ENCODE results near the gene ZNF217.
"Not testable (repeated sequence)": the region's sequence is repeated elsewhere in the genome, so short reads cannot be mapped to it uniquely, and the experiment has no call there.

The ZNF217 gene

DNA sequence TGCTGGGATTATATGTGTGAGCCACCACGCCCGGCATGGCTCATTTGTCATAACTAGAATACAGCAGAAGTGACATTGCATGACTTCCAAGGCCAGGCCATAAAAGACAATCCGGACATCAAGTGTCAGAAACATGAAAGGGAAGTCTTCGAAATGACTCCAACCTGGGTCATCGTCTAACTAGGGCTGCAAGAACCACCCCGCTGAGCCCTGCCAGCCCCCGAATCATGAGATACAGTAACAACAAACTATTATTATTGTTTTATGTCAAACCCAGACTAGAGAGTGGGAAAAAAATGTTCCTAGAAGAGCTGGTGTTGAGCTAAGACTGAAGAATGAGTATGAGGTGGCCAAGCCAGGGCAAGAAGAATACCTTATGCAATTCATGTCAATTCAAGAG lies 59.6 kb downstream of the ZNF217 start:
- TF ChIP-seq, protein P1, sequence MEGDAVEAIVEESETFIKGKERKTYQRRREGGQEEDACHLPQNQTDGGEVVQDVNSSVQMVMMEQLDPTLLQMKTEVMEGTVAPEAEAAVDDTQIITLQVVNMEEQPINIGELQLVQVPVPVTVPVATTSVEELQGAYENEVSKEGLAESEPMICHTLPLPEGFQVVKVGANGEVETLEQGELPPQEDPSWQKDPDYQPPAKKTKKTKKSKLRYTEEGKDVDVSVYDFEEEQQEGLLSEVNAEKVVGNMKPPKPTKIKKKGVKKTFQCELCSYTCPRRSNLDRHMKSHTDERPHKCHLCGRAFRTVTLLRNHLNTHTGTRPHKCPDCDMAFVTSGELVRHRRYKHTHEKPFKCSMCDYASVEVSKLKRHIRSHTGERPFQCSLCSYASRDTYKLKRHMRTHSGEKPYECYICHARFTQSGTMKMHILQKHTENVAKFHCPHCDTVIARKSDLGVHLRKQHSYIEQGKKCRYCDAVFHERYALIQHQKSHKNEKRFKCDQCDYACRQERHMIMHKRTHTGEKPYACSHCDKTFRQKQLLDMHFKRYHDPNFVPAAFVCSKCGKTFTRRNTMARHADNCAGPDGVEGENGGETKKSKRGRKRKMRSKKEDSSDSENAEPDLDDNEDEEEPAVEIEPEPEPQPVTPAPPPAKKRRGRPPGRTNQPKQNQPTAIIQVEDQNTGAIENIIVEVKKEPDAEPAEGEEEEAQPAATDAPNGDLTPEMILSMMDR (IDR thresholded peaks at IDR 0.05) = no peak
- H3K79me2 ChIP-seq = no peaks in the 10 kb centered on the region
- H3K36me3 ChIP-seq (ENCODE audit: control insufficient read depth, insufficient read depth, low read length) = no peaks in the 10 kb centered on the region
- H3K4me2 ChIP-seq (ENCODE audit: low read length) = no peak overlapping the region
- no peak overlapping the region for H3K27ac ChIP-seq
- no peaks in the 10 kb centered on the region for H3K4me1 ChIP-seq
- H3K4me3 ChIP-seq (ENCODE audit: low read depth, low read length) = no peak overlapping the region
- no peak overlapping the region for H3K9ac ChIP-seq
- H2AFZ ChIP-seq = no peak overlapping the region
- H3K9me3 ChIP-seq (ENCODE audit: control insufficient read depth, low read length) = no peaks in the 10 kb centered on the region
- no peaks in the 10 kb centered on the region for H3K27me3 ChIP-seq (ENCODE audit: control insufficient read depth, insufficient read depth, low read length)

DNA sequence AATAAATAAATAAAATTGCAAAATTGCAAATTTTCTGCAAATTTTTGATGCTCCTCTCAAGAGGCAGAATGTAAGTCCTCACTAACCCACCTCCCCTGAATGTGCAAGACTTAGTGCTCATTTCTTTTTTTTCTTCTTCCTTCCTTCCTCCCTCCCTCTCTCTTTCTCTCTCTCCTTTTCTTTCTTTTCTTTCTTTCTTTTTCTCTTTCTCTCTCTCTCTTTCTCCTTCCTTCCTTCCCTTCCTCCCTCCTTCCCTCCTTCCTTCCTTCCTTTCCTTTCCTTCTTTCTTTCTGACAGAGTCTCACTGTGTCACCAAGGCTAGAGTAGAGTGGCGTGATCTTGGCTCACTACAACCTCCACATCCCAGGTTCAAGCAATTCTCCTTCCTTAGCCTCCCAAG lies 60.1 kb downstream of the ZNF217 start:
- no peaks in the 10 kb centered on the region for H3K36me3 ChIP-seq (ENCODE audit: control insufficient read depth, insufficient read depth, low read length)
- H3K4me3 ChIP-seq (ENCODE audit: low read depth, low read length) = no peak overlapping the region
- no peak overlapping the region for H2AFZ ChIP-seq
- no peaks in the 10 kb centered on the region for H3K9me3 ChIP-seq (ENCODE audit: control insufficient read depth, low read length)
- H3K27me3 ChIP-seq (ENCODE audit: control insufficient read depth, insufficient read depth, low read length) = no peaks in the 10 kb centered on the region
- no peak overlapping the region for H3K27ac ChIP-seq
- TF ChIP-seq, protein P1 (IDR thresholded peaks at IDR 0.05) = no peak
- no peak overlapping the region for H3K9ac ChIP-seq
- H3K79me2 ChIP-seq = no peaks in the 10 kb centered on the region
- no peaks in the 10 kb centered on the region for H3K4me1 ChIP-seq
- H3K4me2 ChIP-seq (ENCODE audit: low read length) = no peak overlapping the region

DNA sequence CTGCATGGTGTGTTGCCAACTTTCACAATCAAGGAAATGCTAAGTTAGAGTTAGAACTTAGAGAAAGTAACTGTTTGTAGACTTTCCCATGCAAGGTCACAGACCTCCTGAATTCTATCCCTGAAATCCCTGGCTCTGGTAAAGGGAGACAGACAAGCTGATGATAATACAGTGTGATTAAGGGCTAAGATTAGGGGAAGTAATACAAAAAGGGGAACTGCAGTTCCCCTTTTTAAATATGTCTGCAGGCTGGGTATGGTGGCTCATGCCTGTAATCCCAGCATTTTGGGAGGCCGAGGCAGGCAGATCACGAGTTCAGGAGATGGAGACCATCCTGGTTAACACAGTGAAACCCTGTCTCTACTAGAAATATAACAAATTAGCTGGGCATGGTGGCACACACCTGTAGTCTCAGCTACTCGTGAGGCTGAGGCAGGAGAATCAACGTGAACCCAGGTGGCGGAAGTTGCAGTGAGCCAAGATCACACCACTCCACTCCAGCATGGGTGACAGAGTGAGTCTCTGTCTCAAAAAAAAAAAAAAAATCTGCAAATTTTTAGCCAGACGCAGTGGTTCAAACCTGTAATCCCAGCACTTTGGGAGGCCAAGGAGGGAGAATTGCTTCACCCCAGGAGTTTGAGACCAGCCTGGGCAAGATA lies 60.9 kb downstream of the ZNF217 start:
- H3K9me3 ChIP-seq (ENCODE audit: control insufficient read depth, low read length); H2AFZ ChIP-seq; H3K4me2 ChIP-seq (ENCODE audit: low read length); H3K9ac ChIP-seq; H3K4me1 ChIP-seq; H3K36me3 ChIP-seq (ENCODE audit: control insufficient read depth, insufficient read depth, low read length); H3K79me2 ChIP-seq; H3K27ac ChIP-seq; H3K27me3 ChIP-seq (ENCODE audit: control insufficient read depth, insufficient read depth, low read length); H3K4me3 ChIP-seq (ENCODE audit: low read depth, low read length): not testable (repeated sequence)

DNA sequence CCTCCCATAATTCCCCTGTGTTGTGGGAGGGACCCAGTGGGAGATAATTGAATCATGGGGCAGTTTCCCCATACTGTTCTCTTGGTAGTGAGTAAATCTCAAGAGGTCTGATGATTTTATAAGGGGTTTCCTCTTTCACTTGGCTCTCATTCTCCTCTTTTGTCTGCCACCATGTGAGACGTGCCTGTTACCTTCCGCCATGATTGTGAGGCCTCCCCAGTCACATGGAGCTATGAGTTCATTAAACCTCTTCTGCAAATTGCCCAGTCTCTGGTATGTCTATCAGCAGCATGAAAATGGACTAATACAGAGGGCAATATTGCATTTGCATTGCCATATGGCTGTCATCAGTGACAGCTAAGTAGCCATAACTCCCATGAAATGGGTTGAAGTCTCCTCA lies 63.2 kb downstream of the ZNF217 start:
- H3K4me1 ChIP-seq = no peaks in the 10 kb centered on the region
- no peak overlapping the region for H3K4me3 ChIP-seq (ENCODE audit: low read depth, low read length)
- H3K27ac ChIP-seq = no peak overlapping the region
- TF ChIP-seq, protein P1 (IDR thresholded peaks at IDR 0.05) = no peak
- H3K36me3 ChIP-seq (ENCODE audit: control insufficient read depth, insufficient read depth, low read length) = no peaks in the 10 kb centered on the region
- H3K9ac ChIP-seq = no peak overlapping the region
- no peak overlapping the region for H2AFZ ChIP-seq
- H3K9me3 ChIP-seq (ENCODE audit: control insufficient read depth, low read length) = no peaks in the 10 kb centered on the region
- H3K4me2 ChIP-seq (ENCODE audit: low read length) = no peak overlapping the region
- no peaks in the 10 kb centered on the region for H3K27me3 ChIP-seq (ENCODE audit: control insufficient read depth, insufficient read depth, low read length)
- no peaks in the 10 kb centered on the region for H3K79me2 ChIP-seq

DNA sequence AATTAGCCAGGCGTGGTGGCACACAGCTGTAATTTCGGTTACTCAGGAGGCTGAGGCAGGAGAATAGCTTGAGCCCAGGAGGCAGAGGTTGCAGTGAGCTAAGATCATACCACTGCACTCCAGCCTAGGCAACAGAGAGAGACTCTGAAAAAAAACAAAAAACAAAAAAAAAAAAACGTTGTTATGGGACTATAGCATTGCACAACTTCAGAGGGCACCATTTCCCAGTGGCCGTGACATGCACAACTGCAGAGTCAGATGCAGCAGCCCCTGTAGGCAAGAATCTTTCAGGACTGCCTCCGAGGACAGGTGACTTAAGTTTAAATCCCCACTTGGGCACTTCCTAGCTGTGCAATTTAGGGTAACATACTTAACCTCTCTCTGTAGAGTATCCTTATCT lies 64.0 kb downstream of the ZNF217 start:
- H3K27me3 ChIP-seq (ENCODE audit: control insufficient read depth, insufficient read depth, low read length) = no peaks in the 10 kb centered on the region
- TF ChIP-seq, protein P1 (IDR thresholded peaks at IDR 0.05) = no peak
- no peak overlapping the region for H2AFZ ChIP-seq
- H3K4me3 ChIP-seq (ENCODE audit: low read depth, low read length) = no peak overlapping the region
- H3K9ac ChIP-seq = no peak overlapping the region
- H3K36me3 ChIP-seq (ENCODE audit: control insufficient read depth, insufficient read depth, low read length) = no peaks in the 10 kb centered on the region
- no peaks in the 10 kb centered on the region for H3K79me2 ChIP-seq
- H3K9me3 ChIP-seq (ENCODE audit: control insufficient read depth, low read length) = no peaks in the 10 kb centered on the region
- no peaks in the 10 kb centered on the region for H3K4me1 ChIP-seq
- H3K4me2 ChIP-seq (ENCODE audit: low read length) = no peak overlapping the region
- no peak overlapping the region for H3K27ac ChIP-seq
